ENCODE measurements around the gene ST6GALNAC2. TPM values are rescaled to one million over a fixed set of nuclear protein-coding genes. Genes with fewer than 3 reads are reported as not detected.

ST6GALNAC2 gene
- total RNA-seq, 1 experiment from 2014 or later, result 23.0 TPM

GRCh38 chr17:76556765-76557367, 28.8 kb downstream of the ST6GALNAC2 start:
- no peak for TF ChIP-seq SIN3A (IDR thresholded peaks at IDR 0.05; ENCODE audit: borderline replicate concordance, insufficient read depth, low read depth, low read length)
- no peak; a peak in 1 of 4 replicates for TF ChIP-seq REST (IDR thresholded peaks at IDR 0.05; ENCODE audit: insufficient read depth in 1 of 2, low read depth in 2 of 2, low read length in 1 of 2)
- no peak for TF ChIP-seq TCF7L2 (IDR thresholded peaks at IDR 0.05; ENCODE audit: low read depth, low read length)
- TF ChIP-seq POLR2AphosphoS5 (IDR thresholded peaks at IDR 0.05; ENCODE audit: low read depth, low read length), result no peak
- TF ChIP-seq CTCF (IDR thresholded peaks at IDR 0.05), result no peak
- ChIA-PET POLR2A (interaction anchor here (0.6 to 1.4 kb wide), 4 partner anchors 13 to 156 kb away, joined by 3 to 6 read pairs (median 4); partner anchors contain the start of gene ST6GALNAC2), CTCF (interaction anchor here (0.6 to 1.9 kb wide), 7 partner anchors 10 to 212 kb away, joined by 3 to 9 read pairs (median 5); partner anchors contain the start of gene PRCD)
- Histone ChIP-seq H3K27me3 (ENCODE audit: control insufficient read depth, insufficient read depth, low read length) (no peaks in the 10 kb centered on the region), H3K4me3 (ENCODE audit: low read depth in 2 of 2, low read length in 2 of 2) (peak overlapping the region; percentile 83 to 93), H3K9me3 (ENCODE audit: control insufficient read depth, insufficient read depth, low read depth, low read length) (no peaks in the 10 kb centered on the region), H3K27ac (ENCODE audit: low read length) (peak overlapping the region; percentile 99), H3K36me3 (ENCODE audit: control insufficient read depth, insufficient read depth, low read length) (peaks cover 16% of the 10 kb centered on the region), H3K4me1 (ENCODE audit: control insufficient read depth, insufficient read depth, low read length) (peaks cover 50% of the 10 kb centered on the region)
- BruUV-seq (replicated peaks), result TSS peak; percentile 90
- DNase-seq (ENCODE audit: low read depth, low spot score), result no peak
- intact Hi-C loops (cut with micrococcal nuclease; ENCODE audit: unreplicated experiment), result no loop called here
- in situ Hi-C loops (cut with HindIII; ENCODE audit: low pct_unique_long_range_greater_than_20kb, low sequenced_read_pairs), result no loop called here
- peak; percentile 53 for ATAC-seq

GRCh38 chr17:76554131-76554530, 31.5 kb downstream of the ST6GALNAC2 start:
- Histone ChIP-seq H3K36me3 (ENCODE audit: control insufficient read depth, insufficient read depth, low read length) (peaks cover 8% of the 10 kb centered on the region; the same call in 1 of the 2 replicates), H3K4me3 (ENCODE audit: low read depth in 2 of 2, low read length in 2 of 2) (no peak overlapping the region), H3K9me3 (ENCODE audit: control insufficient read depth, insufficient read depth, low read depth, low read length) (no peaks in the 10 kb centered on the region), H3K4me1 (ENCODE audit: control insufficient read depth, insufficient read depth, low read length) (peaks cover 38% of the 10 kb centered on the region), H3K27ac (ENCODE audit: low read length) (0 out of 2 replicates have a peak overlapping the region, but pooled peaks have one; percentile 54), H3K27me3 (ENCODE audit: control insufficient read depth, insufficient read depth, low read length) (no peaks in the 10 kb centered on the region)
- BruUV-seq (replicated peaks), result no TSS peak
- CTCF ChIA-PET, result no interaction called here
- no peak for DNase-seq (ENCODE audit: low read depth, low spot score)
- no peak for TF ChIP-seq CTCF (IDR thresholded peaks at IDR 0.05)
- TF ChIP-seq TCF7L2 (IDR thresholded peaks at IDR 0.05; ENCODE audit: low read depth, low read length), result peak; percentile 43; the same call in 1 of the 2 replicates
- no peak for TF ChIP-seq POLR2AphosphoS5 (IDR thresholded peaks at IDR 0.05; ENCODE audit: low read depth, low read length)
- no peak for TF ChIP-seq REST (IDR thresholded peaks at IDR 0.05; ENCODE audit: insufficient read depth in 1 of 2, low read depth in 2 of 2, low read length in 1 of 2)
- TF ChIP-seq SIN3A (IDR thresholded peaks at IDR 0.05; ENCODE audit: borderline replicate concordance, insufficient read depth, low read depth, low read length), result no peak
- in situ Hi-C loops (cut with HindIII; ENCODE audit: low pct_unique_long_range_greater_than_20kb, low sequenced_read_pairs), result no loop called here
- ATAC-seq, result no peak
- intact Hi-C loops (cut with micrococcal nuclease; ENCODE audit: unreplicated experiment), result no loop called here
- POLR2A ChIA-PET, result no interaction called here

Data from Panc1 (cell line).